Muscle layer of colon (tissue), 2 donors: ENCODE results near the gene TSPAN16.
"Not testable (repeated sequence)": the region's sequence is repeated elsewhere in the genome, so short reads cannot be mapped to it uniquely, and the experiment has no call there.

Experiments used
- H3K27ac ChIP-seq: one replicate; pipeline ENCODE4 v1.7.0; 2013; ENCODE audit warnings: low read depth, mild to moderate bottlenecking, low read length, moderate library complexity
- H3K27me3 ChIP-seq, 2 donors: one replicate each; pipeline ENCODE4 v1.7.0; 2013; ENCODE audit warnings: low read length in 2 of 2, mild to moderate bottlenecking in 2 of 2; ENCODE audit not compliant: insufficient read depth in 2 of 2, control insufficient read depth in 1 of 2
- H3K36me3 ChIP-seq: one replicate; pipeline ENCODE4 v1.7.0; 2013; ENCODE audit warnings: mild to moderate bottlenecking, low read length; ENCODE audit not compliant: insufficient read depth
- H3K4me1 ChIP-seq: one replicate; pipeline ENCODE4 v1.7.0; 2013; ENCODE audit warnings: mild to moderate bottlenecking, low read length; ENCODE audit not compliant: insufficient read depth
- H3K4me3 ChIP-seq, 2 donors: one replicate each; pipeline ENCODE4 v1.7.0; 2013; ENCODE audit warnings: low read length in 2 of 2, low read depth in 1 of 2, mild to moderate bottlenecking in 1 of 2, moderate library complexity in 1 of 2
- H3K9ac ChIP-seq: one replicate; pipeline ENCODE4 v1.7.0; 2013; ENCODE audit warnings: low read length
- H3K9me3 ChIP-seq: one replicate; pipeline ENCODE4 v1.7.0; 2013; ENCODE audit warnings: mild to moderate bottlenecking, low read length
- donor health status: abdominal sarcoma.
- donor health status: Adenocarcinoma of cecum.

The TSPAN16 gene

DNA sequence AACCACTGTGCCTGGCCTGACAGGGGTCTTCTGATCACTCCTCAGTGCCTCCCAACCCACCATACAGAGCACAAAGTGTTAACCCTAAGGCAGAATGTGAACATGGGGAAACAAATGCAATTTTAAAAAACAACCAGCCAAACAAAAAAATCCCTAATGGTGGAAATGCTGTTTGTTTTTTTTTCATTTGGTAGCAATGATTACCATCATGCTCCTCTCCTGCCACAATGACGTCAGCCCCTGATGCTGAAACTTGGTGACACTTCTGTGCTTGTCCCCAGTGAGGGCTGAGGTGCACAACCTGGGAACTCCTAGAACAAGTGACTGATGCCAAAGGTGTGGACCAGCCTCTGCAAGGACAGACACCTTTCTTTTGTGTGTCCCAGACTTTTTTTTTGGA, 4.0 kb upstream of the TSPAN16 start:
- no peaks in the 10 kb centered on the region for H3K9me3 ChIP-seq
- peaks cover 11% of the 10 kb centered on the region for H3K4me1 ChIP-seq
- H3K27ac ChIP-seq = no peak overlapping the region
- H3K9ac ChIP-seq = no peak overlapping the region
- no peak overlapping the region for H3K4me3 ChIP-seq
- no peaks in the 10 kb centered on the region for H3K36me3 ChIP-seq
- H3K27me3 ChIP-seq = no peaks in the 10 kb centered on the region

DNA sequence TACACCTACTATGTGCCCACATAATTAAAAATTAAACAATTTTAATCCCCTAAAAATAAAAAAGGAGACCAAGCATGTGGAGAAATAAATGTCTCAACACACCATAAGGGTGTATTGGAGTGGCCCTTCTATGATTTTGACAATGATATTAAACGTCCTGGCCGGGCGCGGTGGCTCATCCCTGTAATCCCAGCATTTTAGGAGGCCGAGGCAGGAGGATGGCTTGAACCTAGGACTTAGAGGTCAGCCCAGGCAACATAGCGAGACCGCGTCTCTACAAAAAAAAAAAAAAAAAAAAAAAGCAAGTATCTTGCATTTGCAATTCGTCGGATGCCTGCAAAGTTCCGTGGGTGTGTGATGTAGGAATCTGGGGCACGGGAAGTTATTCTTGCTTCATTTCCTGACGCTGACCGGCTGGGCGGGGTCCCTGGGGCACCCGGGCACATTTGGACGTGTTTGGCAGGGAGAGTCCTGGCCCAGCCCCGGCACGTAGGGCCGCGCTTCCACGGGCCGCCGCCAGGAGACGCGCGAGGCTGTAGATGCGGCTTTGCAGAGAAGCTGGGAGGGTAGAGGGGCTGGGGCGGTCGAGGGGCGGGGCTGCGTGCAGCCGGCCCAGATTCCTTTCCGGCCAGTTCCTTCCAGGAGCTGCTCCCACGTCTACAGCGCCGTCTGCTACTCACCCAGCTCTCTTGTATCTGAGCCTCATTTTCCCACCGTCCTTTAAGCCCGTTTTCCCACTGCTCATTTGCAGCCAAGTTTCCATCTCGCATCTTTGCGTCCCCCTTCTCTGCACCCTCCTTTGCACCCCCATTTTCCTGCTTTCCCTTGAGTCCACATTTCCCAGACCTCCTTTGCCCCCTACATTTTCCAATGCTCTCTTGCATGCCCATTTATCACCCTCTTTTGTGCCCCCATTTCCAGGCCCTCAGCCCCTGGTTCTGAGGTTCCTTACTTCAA, 2.2 kb upstream of the TSPAN16 start:
- Histone ChIP-seq H3K4me3 (peak overlapping the region; percentile 40 to 56), H3K27me3 (no peaks in the 10 kb centered on the region), H3K4me1 (peaks cover 11% of the 10 kb centered on the region), H3K36me3 (no peaks in the 10 kb centered on the region), H3K9ac (no peak overlapping the region), H3K9me3 (no peaks in the 10 kb centered on the region), H3K27ac (peak overlapping the region; percentile 26)

DNA sequence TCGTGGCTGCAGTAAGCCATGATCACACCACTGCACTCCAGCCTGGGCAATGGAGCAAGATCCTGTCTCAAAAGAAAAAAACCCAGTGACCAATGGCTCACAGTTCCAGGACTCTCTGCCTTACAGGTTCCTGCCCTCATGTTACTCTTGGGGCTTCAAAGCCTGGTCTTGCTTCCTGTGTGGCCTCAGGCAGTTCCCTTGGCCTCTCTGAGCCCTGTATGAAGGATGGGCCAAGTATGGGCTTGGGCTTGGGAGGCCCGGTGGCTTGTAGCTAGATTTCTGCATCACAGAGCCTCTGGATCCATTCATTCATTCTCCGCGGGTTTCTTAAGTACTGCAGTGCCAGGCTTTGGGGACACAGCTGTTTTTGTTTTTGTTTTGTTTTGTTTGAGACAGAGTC, 780 bp upstream of the TSPAN16 start:
- no peak overlapping the region for H3K27ac ChIP-seq
- no peak overlapping the region for H3K9ac ChIP-seq
- H3K9me3 ChIP-seq = no peaks in the 10 kb centered on the region
- H3K4me3 ChIP-seq = no peak overlapping the region
- peaks cover 11% of the 10 kb centered on the region for H3K4me1 ChIP-seq
- no peaks in the 10 kb centered on the region for H3K27me3 ChIP-seq
- no peaks in the 10 kb centered on the region for H3K36me3 ChIP-seq

DNA sequence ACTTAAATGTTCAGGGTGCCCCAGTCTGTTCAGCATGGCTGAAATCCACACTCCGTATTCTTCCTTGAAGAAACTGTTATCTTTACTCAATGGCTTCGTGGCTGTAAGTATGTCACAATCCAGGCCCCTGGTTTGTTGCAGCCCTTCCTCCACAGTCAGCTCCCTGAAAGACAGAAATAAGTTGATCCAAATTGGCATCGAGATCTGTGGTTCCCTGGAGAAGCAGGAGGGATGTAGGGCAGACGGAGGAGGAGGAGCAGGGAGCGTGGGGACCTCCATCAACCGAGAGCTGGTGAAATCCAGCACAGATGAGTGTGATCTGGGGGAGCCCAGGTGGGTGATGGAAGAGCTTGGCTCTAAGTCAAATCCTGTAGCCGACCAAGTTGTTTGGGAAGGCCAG, 304 bp downstream of the TSPAN16 start:
- Histone ChIP-seq H3K36me3 (no peaks in the 10 kb centered on the region), H3K9ac (no peak overlapping the region), H3K27me3 (no peaks in the 10 kb centered on the region), H3K4me1 (peaks cover 11% of the 10 kb centered on the region), H3K4me3 (no peak overlapping the region), H3K27ac (no peak overlapping the region), H3K9me3 (no peaks in the 10 kb centered on the region)

DNA sequence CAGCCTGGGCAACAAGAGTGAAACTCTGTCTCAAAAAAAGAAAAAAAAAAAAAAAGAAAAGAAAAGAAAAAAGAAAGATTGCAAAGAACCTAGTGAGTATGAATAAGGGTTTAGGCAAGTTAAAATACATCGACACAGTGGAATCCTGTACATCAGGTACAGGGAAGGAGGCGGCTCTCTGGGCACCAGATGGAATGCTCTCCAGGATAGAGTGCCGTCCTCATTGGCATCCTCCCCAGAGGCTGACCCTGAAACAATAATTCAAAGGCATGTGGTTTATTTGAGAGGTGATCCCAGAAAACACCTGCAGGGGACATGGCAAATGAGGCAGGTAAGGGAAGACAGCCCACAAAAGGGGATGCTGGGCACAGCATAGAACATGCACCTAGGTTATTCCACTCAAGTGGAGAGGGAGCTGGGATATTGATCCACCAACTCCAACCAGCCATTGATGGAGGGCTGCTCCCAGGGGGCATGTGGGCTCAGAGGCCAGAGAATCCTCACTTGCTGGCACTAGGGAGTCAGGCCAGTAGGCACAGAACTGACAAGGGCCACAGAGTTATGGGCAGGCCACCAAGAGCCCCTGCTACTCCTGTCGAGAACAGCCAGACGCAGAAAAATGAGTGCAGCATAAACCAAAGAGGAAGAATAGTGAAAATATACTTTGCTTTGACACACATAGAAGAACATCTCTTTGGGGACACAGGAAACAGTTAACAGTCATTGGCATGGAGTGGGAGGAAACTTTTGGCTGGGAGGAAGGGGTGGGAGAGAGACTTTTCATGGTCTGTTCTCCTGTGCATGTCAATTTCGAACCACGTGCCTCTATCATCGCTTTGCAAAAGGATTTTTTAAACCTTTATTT, 4.2 kb downstream of the TSPAN16 start:
- Histone ChIP-seq H3K4me1 (peaks cover 7% of the 10 kb centered on the region), H3K36me3 (no peaks in the 10 kb centered on the region), H3K27ac (no peak overlapping the region), H3K27me3 (no peaks in the 10 kb centered on the region), H3K4me3 (no peak overlapping the region), H3K9ac (no peak overlapping the region), H3K9me3 (no peaks in the 10 kb centered on the region)

DNA sequence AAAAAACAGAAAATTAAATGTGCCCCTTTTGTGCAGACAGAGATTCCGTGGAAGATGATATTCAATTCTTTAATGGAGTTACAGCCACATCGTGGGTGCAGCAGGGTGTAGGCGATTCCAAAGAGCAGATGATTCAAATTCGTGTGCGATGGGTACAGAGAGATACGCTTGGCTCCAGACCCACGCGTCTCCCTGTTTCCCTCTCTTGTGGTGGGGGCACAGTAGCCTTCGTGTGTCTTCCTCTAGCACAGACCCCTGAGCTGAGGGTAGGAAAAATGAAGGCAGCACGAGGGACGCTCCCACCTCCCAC, 4.8 kb downstream of the TSPAN16 start:
- no peak overlapping the region for H3K4me3 ChIP-seq
- no peaks in the 10 kb centered on the region for H3K36me3 ChIP-seq
- H3K9ac ChIP-seq = no peak overlapping the region
- no peaks in the 10 kb centered on the region for H3K9me3 ChIP-seq
- H3K27ac ChIP-seq = no peak overlapping the region
- no peaks in the 10 kb centered on the region for H3K27me3 ChIP-seq
- H3K4me1 ChIP-seq = peaks cover 7% of the 10 kb centered on the region

DNA sequence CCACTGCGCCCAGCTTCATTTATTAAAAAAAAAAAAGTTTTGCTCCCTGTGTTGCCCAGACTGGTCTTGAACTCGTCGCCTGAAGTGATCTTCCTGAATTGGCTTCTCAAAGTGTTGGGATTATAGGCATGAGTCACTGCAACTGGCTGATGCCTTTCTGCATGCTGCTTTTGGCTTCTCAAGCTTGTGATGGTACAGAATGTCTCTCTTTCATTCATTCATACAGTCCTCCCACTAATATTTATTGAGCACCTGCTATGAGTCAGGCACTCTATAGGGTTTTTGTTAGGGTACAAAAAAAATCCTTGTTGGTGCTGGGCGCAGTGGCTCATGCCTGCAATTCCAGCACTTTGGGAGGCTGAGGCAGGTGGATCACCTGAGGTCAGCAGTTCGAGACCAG, 9.0 kb downstream of the TSPAN16 start:
- Histone ChIP-seq H3K36me3 (no peaks in the 10 kb centered on the region), H3K9ac (no peak overlapping the region), H3K27me3 (peaks cover 0 to 5% of the 10 kb centered on the region in 2 donors), H3K9me3 (no peaks in the 10 kb centered on the region), H3K27ac (no peak overlapping the region), H3K4me1 (no peaks in the 10 kb centered on the region), H3K4me3 (no peak overlapping the region)

DNA sequence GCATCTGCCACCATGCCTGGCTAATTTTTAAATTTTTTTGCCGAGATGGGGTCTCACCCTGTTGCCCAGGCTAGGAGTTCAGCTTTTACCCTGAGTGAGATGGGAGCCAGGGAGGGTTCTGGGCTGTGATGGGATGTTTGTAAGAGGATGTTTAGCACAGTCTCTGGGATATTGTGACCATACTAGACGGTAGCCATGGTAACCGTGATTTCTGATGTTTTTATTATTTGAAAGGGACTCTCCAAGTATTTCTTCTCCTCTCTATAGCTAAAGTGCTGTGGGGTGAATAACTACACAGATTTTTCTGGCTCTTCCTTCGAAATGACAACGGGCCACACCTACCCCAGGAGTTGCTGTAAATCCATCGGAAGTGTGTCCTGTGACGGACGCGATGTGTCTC, 10.4 kb downstream of the TSPAN16 start:
- Histone ChIP-seq H3K9ac (no peak overlapping the region), H3K9me3 (no peaks in the 10 kb centered on the region), H3K27ac (no peak overlapping the region), H3K4me1 (no peaks in the 10 kb centered on the region), H3K36me3 (no peaks in the 10 kb centered on the region), H3K4me3 (no peak overlapping the region), H3K27me3 (peaks cover 0 to 5% of the 10 kb centered on the region in 2 donors)

DNA sequence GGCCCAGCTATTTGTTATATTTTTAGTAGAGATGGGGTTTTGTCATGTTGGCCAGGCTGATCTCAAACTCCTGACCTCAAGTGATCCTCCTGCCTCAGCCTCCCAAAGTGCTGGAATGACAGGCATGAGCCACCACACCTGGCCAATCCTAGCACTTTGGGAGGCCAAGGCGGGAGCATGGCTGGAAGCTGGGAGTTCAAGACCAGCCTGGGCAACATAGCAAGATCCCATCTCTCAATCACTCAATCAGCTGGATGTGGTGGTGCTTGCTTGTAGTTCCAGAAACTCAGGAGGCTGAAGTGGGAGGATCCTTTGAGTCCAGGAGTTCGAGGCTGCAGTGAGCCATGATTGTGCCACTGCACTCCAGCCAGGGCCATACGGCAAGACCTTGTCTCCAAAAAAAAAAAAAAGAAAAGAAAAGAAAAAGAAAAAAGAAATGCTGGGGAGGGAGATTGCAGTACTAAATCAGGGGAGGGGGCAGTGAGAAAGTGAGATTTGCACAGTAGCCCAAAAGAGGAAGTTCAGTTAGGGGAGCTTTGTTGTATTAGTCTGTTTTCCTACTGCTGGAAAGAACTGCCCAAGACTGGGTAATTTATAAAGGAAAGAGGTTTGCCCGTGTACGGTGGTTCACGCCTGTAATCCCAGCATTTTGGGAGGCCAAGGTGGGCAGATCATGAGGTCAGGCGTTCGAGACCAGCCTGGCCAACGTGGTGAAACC, 24.5 kb downstream of the TSPAN16 start:
- not testable (repeated sequence) for H3K27ac ChIP-seq, H3K4me3 ChIP-seq
- peaks cover 14% of the 10 kb centered on the region for H3K4me1 ChIP-seq

DNA sequence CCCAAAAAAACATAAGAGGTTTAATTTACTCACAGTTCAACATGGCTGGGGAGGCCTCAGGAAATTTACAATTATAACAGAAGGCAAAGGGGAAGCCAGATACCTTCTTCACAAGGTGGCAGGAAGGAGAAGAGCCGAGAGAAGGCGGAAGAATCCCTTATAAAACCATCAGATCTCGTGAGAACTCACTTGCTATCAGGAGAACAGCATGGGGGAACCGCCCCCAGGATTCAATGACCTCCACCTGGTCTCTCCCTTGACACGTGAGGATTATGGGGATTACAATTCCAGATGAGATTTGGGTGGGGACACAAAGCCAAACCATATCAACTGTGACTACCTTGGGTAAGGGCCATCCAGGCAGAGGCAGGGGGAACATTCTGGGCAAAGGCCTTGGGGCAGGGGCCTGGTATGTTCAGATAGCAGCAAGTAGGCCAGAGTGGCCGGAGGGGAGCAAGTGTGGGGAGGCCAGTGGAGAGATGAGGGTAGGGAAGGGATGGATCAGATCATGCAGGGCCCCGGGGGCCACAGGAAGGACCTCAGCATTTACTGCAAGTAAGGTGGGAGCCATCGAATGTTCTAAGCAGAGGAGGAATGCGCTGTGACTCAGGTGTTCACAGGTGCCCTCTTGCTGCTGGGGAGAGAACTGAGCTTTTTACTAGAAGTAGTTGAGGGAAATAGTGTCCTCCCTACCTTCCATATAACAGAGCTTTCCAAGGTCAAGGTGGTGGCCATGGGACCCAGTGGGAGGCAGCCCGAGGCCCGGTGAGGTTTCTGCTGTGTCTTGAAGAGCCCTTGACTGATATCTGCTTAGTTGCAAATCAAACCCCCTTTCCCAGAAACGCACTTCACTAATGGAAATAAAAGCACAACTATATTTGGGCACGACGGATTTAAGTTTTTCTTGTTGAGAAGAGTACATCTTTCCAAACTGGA, 25.5 kb downstream of the TSPAN16 start:
- Histone ChIP-seq H3K27ac (no peak overlapping the region), H3K36me3 (no peaks in the 10 kb centered on the region), H3K9ac (no peak overlapping the region), H3K27me3 (no peaks in the 10 kb centered on the region), H3K4me1 (peaks cover 14% of the 10 kb centered on the region), H3K9me3 (no peaks in the 10 kb centered on the region), H3K4me3 (no peak overlapping the region)

More for the DNA sequence above, 24.5 kb downstream of the TSPAN16 start:
- H3K9me3 ChIP-seq, H3K36me3 ChIP-seq, H3K9ac ChIP-seq, H3K27me3 ChIP-seq: not testable (repeated sequence)
